ENCODE results near the gene PRDX3.

- no peak for TF ChIP-seq MAX (IDR thresholded peaks at IDR 0.05)
- peak; percentile 75 for TF ChIP-seq CTCF (IDR thresholded peaks at IDR 0.05)
- no peak for TF ChIP-seq PHF8 (IDR thresholded peaks at IDR 0.05; ENCODE audit: borderline replicate concordance, low read depth)
- TF ChIP-seq EP300 (IDR thresholded peaks at IDR 0.05): no peak
- TF ChIP-seq RCOR1 (IDR thresholded peaks at IDR 0.05; ENCODE audit: low read depth, low read length): no peak
- TF ChIP-seq GATA3 (IDR thresholded peaks at IDR 0.05; ENCODE audit: borderline replicate concordance): no peak
Measured at GRCh38 chr10:119209035-119209735, 30.6 kb upstream of the PRDX3 start.

Data from A549 (cell line).